ENCODE data around the gene SERPINE3.

The SERPINE3 gene

DNA sequence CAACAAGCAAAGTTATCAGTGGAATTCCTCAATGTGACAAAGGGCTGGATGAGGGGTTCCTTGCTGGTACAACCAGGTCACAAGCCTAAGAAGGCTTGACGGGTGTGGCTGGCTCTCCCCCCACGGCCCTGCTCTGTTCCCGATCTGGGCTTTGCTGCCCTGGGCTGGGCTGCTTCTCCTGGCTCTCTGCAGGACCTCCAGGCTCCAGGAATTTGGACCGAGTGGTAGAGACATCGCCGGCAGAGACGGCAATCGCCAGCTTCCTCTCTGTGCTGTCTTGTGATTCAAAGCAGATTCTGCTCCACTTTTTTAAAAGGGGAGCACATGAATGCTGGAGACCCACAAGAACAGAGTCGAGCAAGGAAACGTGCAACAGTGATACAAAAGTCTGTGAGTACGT is at the start of gene SERPINE3:
SERPINE3 (plus strand) TSS at position 338 of the 400 bp plus-strand sequence. CDS start 1,401 bp downstream, outside the sequence.
- DNase-seq = no peak

- DNase-seq = no peak
Measured at GRCh38 chr13:51291341-51291740, 48.1 kb upstream of the SERPINE3 start.

DNA sequence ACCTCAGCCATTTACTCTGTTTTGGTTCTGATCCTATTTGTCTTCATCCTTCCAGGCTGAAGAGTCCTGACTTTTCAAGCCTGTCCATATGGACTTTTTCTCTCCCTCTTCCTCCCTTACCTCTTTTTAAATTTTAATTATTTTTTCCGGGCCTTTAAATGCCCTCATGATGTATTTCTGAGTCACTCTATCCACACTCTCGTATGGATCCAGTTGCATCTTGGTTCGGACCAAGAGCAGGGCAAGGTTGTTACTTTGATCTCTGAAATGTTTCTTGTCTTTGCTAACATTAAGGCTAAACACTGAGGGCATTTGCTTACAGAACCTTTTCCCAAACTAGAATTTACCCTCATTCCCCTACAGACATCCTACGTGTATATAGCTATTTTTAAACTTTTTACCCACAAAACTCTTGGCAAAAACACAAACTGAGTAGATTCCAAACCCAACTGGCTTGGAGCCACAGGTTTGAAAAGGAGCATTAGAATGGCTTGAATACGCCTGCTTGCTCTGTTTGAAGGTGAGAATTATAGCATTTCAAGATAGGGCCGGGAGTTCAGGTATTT is 47.4 kb upstream of the SERPINE3 start:
- DNase-seq = no peak

GRCh38 chr13:51297556-51297955 is 41.9 kb upstream of the SERPINE3 start:
- DNase-seq = no peak

GRCh38 chr13:51298812-51299211 is 40.7 kb upstream of the SERPINE3 start:
- no peak for DNase-seq

GRCh38 chr13:51303063-51303552 is 36.4 kb upstream of the SERPINE3 start:
- no peak for DNase-seq

GRCh38 chr13:51303882-51304281 is 35.6 kb upstream of the SERPINE3 start:
- DNase-seq = no peak

DNA sequence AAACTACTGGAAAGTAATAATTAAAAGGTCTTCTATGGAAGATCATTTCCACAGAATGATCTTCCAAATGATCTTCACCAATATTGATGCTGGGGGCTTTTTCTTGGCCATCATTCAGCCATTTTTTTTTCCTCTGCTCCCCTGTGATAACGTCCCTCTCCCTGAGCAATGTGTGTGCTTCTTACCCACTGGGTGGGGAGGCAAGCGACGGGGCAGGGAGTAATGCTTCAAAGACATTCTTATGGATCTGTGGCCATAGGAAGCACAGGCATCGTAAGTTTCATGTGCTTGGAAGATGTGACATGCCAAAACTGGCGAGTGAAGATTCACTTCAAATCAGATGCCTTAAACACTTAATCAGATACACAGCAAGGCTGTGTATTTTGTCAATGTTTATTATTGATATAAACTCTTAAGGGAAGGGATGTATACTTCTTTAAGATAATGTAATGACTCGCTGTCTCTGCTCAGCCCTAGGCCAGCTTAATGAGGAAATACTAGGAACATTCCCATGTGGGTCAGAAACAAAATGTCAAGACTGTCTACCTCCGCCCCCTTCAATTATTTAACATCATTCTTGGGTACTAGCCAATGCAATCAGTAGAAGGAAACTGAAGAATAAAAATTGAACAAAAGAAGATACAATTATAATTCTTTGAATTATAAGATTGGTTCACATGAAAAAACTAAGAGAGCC is 34.1 kb upstream of the SERPINE3 start:
- no peak for DNase-seq

- DNase-seq = no peak
Measured at GRCh38 chr13:51308781-51309180, 30.7 kb upstream of the SERPINE3 start.

DNA sequence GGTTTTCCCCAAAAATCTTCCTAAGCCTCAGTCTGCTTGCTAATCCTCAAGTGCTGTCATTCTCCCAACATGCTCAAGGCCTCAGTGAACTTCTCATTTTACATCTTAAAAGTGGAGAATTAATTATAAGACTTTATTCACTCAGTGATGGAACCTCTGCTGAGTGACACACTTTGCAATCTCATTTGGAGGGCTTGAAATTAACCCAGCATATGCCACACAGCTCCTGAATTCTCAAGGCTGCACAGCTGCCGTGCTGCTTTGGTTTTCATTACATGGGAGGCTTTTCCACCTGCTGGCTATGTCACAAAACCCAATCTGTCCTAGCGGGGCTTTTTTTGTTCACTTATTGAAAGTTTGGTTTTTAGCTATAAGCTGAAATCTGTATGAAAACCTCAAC is 28.3 kb upstream of the SERPINE3 start:
- DNase-seq = no peak

GRCh38 chr13:51311957-51312520 is 27.5 kb upstream of the SERPINE3 start:
- no peak for DNase-seq

DNA sequence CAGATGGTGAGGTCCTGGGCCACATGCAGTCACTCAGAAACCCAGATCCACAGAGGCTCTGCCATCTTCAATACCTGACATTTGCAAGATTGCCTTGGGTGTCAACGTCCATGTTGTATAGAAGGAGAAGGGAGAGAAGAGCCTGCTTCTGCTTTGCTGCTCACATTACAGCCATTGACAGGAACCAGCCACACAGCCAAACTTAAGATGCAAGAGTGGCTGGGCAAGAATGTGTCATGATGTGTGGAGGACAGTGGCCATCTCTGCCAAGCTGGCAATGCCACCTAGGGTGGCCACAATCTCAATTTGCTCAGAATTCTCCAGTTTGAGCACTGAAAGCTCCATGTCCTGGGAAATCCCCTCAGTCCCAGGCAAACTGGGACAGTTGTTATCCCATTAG is 25.9 kb upstream of the SERPINE3 start:
- DNase-seq = no peak

DNA sequence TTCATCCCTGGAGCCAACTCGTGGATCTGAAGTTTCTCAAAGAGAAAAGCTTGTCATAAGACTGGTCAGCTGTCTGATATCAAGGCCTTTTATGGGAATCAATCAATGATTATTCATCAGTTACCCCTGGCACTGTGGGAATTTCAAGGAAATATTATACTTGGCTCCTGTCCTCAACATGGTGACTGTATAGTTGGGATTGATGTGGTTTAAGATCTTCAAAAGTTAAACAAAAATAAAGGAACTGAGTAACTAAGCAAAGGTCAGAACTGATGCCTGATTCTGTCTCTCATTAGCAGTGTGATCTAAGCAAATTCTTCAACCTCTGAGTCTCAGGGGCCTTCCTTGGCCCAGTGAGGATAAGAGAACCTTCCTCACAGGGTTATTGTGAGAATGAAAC is 22.2 kb upstream of the SERPINE3 start:
- DNase-seq = no peak

- DNase-seq = no peak
Measured at GRCh38 chr13:51318015-51318414, 21.5 kb upstream of the SERPINE3 start.

GRCh38 chr13:51318876-51319275 is 20.6 kb upstream of the SERPINE3 start:
- DNase-seq = no peak

DNA sequence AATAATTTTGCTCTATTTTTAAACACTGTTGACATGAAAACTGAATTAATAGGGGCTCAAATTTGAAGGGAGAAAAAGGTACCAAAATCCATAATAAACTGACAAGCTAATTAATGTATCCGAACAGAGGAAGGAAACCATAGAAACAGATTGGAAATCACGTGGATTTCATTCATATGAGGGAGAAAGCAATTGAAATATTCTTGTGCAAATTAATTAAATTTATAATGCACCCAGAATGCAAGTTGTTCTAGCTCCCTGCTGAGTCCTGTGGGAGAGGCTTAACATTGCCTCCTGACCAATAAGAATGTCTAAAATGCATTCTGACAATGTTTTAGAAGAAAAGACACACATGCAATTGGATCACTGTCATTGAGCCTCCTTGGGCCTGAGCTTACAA is 17.7 kb upstream of the SERPINE3 start:
- DNase-seq = no peak

GRCh38 chr13:51322826-51323225 is 16.7 kb upstream of the SERPINE3 start:
- DNase-seq = no peak

DNA sequence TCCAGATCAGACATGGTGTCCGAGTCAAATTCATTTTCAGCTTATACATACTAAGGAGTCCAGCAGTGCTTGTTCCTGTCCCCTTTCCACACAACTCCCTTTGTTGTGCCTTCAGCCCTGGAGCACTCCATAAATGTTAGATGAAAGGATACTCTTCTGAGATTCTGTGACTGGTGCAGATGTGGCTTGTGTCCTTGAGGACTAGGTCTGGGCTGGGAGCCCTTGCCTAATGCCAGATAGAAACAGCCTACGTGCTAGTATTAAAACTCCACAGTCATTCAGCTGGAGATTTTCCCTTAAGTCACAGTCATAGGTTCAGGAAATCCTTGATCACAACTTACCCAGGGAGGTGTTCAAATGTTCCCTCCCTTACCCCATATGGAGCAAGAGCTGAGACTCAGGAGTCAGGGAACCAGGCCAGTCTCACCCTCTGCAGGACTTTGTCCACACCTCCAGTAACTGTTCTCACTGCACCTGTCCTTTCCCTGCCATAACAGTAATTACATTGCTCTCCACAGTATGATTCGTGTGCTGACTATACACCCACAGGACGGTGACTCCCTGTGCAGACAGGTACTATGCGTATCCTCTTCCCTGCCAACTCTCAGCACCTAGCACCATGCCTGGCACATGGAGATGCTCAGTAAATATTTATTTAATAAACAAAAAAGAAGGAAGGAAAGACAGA is 15.5 kb upstream of the SERPINE3 start:
- no peak for DNase-seq

- no peak for DNase-seq
Measured at GRCh38 chr13:51324714-51325420, 14.6 kb upstream of the SERPINE3 start.

DNA sequence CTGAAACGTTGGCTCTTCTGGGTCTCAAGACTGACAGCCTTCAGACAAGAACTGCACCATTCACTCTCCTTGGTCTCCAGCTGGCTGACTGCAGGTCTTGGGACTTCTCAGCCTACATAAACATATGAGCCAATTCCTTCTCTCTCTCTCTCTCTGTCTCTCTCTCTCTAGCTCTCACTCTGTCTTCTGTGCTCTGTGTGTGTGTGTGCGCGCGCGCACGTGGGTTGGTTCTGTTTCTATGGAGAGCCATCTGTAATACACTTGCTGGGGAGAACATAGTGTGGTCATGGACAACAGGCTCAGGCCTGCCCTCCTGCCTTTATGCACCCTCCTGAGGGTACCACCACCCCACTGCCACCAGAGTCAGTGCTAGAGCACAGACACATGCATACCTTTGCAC is 13.7 kb upstream of the SERPINE3 start:
- DNase-seq = no peak

- no peak for DNase-seq
Measured at GRCh38 chr13:51326777-51327176, 12.7 kb upstream of the SERPINE3 start.

GRCh38 chr13:51327961-51328360 is 11.5 kb upstream of the SERPINE3 start:
- DNase-seq = no peak

DNA sequence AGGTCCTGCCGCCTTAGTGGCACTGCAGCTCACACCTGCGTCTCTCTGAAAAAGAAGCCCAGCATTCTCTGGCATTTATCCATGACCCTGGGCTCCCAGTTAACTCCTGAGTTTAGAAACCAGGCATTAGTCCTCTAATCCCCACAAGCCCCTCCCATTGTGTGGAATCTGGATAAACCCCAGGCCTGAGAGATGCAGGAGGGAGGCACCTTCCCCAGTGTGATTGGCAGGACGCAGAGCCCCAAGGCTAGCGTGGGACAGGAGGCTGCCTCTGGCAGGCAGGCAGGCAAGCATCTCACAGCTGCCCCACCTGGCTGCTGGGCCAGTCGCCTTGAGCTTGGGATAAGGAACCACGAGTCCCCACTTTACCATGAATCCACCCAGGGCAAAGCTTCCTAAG is 11.0 kb upstream of the SERPINE3 start:
- no peak for DNase-seq
